Calu3 (cell line): ENCODE results near the gene ZNF444. TPM values are rescaled to one million over a fixed set of nuclear protein-coding genes. Genes with fewer than 3 reads are reported as not detected.

Experiments
- Bru-seq: library from RNA; stranded (reverse); fragments of 400-500 nt; gene quantifications from one replicate; lab custom pipeline; 2021; lab: Mats Ljungman, UMichigan
- BruChase-seq, 2 experiments: library from RNA; stranded (reverse); fragments of 400-500 nt; gene quantifications; one replicate each; lab custom pipeline; 2021; lab: Mats Ljungman, UMichigan
- BruUV-seq: library from RNA; stranded (reverse); fragments of 400-500 nt; replicated peaks from 2 replicates; lab custom pipeline; 2021; lab: Mats Ljungman, UMichigan
- CTCF ChIA-PET: fragments of 300-600 bp; sonication (Branson Sonifier 250); formaldehyde crosslinking; loops from one replicate; lab custom pipeline; 2022; ENCODE audit warnings: antibody characterized with exemption; lab: Charles Lee
- DNase-seq: peaks from one replicate; pipeline ENCODE4 v3.0.0; 2022
- H3K27ac Mint-ChIP-seq: one replicate; pipeline ENCODE4 v1.8.0; 2022; ENCODE audit warnings: mixed read lengths; ENCODE audit not compliant: unreplicated experiment
- H3K27me3 Mint-ChIP-seq: one replicate; pipeline ENCODE4 v1.8.0; 2022; ENCODE audit warnings: mixed read lengths; ENCODE audit not compliant: unreplicated experiment
- H3K36me3 Mint-ChIP-seq: one replicate; pipeline ENCODE4 v1.8.0; 2022; ENCODE audit warnings: mild to moderate bottlenecking, moderate library complexity, mixed read lengths; ENCODE audit not compliant: insufficient read depth, unreplicated experiment
- H3K4me1 Mint-ChIP-seq: one replicate; pipeline ENCODE4 v1.8.0; 2022; ENCODE audit warnings: mild to moderate bottlenecking, low read depth, mixed read lengths; ENCODE audit not compliant: unreplicated experiment
- H3K4me3 Mint-ChIP-seq: one replicate; pipeline ENCODE4 v1.8.0; 2022; ENCODE audit warnings: mild to moderate bottlenecking, low read depth, moderate library complexity, mixed read lengths; ENCODE audit not compliant: unreplicated experiment
- H3K9me3 Mint-ChIP-seq: one replicate; pipeline ENCODE4 v1.8.0; 2022; ENCODE audit warnings: low read depth, mixed read lengths; ENCODE audit not compliant: unreplicated experiment
- intact Hi-C: fragments of 100-400 bp; cut with micrococcal nuclease; formaldehyde crosslinking; loops from one replicate; pipeline ENCODE4 v1.10.0; 2022; ENCODE audit not compliant: unreplicated experiment
- long read RNA-seq: library from polyadenylated mRNA; stranded (forward); transcript quantifications from one replicate; pipeline ENCODE4 v2.0.0, GENCODE V29; 2022
- total RNA-seq: library from RNA; stranded (reverse); gene quantifications from 2 replicates; pipeline ENCODE4 v1.2.3, GENCODE V29; 2022
- TF ChIP-seq, protein P1 (sequence below): fragments of 200-600 bp; IDR thresholded peaks from one replicate; pipeline ENCODE4 v1.8.0; 2022; ENCODE audit warnings: antibody characterized with exemption; ENCODE audit not compliant: unreplicated experiment

The ZNF444 gene
- total RNA-seq = 78.6 and 79.1 TPM in 2 replicates
- Bru-seq, nascent RNA = percentile 75 among the genes with signal in this experiment
- percentile 88 among the genes with signal in this experiment for BruChase-seq, experiment 1, labeled RNA remaining after a 6-hour chase
- BruChase-seq, experiment 2, labeled RNA remaining after a 2-hour chase = percentile 89 among the genes with signal in this experiment
- long read RNA-seq, full-length matches to known transcripts = 38 of 91 reads
- long read RNA-seq, partial matches to known transcripts = 38 of 91 reads
- long read RNA-seq, other reads (novel, unspliced or antisense) = 15 of 91 reads

DNA sequence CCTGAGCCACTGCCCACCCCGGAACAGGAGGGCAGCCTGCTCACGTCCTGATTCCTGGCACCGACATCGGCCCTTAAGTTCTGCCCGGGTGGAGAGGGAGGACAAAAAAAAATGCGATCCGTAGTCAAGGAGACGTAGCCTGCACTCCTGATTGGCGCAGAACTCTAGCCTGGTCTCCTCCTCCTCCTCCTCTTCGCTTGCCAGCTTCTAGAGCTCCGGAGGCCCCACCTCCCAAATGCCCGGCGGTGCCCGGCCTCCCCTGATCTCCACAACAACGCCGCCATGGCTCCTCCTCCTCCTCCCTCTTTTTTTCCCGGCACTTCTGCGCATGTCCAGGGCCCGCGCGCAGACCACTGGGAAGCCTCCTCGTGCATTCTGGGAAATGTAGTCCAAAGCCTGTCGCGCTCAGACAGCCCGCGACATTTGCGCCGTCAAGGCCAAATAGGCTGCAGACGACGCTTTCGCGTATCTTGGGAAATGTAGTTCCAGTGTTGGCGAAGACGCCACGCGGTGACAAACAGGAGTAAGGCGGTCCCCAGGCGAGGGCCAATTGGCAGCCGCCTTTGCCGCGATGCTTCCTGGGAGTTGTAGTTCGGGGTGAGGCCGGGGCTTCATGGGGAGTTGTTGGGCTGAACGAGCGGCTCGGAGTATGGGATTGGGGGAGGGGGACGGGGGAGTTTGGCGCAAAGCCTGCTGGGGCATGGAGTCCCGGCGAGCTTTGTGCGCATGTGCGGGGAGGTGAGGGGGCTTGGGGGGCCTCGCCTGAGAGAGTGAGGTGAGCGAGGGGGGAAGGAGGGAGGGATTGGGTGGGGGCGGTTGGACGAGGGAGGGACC is at the start of gene ZNF444:
ZNF444 (plus strand) TSS at position 705 of the 834 bp plus-strand sequence. CDS start 5,625 bp downstream, outside the sequence.
- CTCF ChIA-PET = interaction anchor here (0.5 to 1.5 kb wide), 8 partner anchors 12 to 994 kb away, joined by 3 to 7 read pairs (median 5); no protein-coding TSS in a partner anchor
- Mint-ChIP-seq H3K36me3 (peaks cover 40% of the 10 kb centered on the region), H3K27ac (peak within 1 kb of the TSS; percentile 89), H3K9me3 (no peaks in the 10 kb centered on the region), H3K27me3 (no peaks in the 10 kb centered on the region), H3K4me1 (peaks cover 50% of the 10 kb centered on the region), H3K4me3 (peak within 1 kb of the TSS; percentile 67)
- BruUV-seq = no TSS peak
- TF ChIP-seq, protein P1, sequence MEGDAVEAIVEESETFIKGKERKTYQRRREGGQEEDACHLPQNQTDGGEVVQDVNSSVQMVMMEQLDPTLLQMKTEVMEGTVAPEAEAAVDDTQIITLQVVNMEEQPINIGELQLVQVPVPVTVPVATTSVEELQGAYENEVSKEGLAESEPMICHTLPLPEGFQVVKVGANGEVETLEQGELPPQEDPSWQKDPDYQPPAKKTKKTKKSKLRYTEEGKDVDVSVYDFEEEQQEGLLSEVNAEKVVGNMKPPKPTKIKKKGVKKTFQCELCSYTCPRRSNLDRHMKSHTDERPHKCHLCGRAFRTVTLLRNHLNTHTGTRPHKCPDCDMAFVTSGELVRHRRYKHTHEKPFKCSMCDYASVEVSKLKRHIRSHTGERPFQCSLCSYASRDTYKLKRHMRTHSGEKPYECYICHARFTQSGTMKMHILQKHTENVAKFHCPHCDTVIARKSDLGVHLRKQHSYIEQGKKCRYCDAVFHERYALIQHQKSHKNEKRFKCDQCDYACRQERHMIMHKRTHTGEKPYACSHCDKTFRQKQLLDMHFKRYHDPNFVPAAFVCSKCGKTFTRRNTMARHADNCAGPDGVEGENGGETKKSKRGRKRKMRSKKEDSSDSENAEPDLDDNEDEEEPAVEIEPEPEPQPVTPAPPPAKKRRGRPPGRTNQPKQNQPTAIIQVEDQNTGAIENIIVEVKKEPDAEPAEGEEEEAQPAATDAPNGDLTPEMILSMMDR = no peak
- intact Hi-C loops = loop anchor here (1.0 to 5.0 kb wide), 2 partner anchors 19 to 48 kb away; partner anchors contain the start of gene ZNF787
- peak; percentile 99 for DNase-seq

DNA sequence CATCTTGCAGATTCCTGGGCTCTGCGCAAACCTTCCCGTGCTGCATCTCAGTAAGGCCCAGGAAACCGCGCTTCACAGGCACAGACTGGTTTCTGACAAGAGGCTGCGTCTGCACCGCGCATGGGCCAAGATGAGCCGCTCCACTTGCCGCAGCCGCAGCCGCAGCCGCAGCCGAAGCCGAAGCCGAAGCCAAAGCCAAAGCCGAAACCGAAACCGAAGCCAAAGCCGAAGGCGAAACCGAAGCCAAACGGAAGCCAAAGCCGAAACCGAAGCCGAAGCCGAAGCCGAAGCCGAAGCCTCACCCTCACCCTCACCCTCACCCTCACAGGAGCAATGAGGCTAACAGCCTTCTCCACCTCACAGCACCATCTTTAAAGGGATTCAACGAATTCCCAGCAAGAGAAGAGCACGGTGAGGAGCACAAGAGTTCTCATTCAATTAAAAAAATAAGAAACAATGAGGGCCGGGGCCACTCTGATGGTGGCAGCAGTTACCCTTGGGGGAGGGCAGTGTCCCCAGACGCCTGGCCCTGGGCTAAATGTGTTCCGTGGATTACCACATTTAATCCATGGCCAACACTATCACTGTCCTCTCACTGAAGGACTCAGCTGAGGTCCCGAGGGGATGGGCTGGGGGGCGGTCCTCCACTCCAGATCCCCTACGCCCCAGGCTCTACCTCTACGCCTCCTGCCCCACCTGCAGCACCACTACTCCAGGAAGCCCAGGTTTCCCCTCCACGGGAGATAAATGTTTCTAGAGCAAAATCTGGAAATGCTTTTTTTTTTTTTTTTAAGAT is 49.1 kb upstream of the ZNF444 start:
- H3K36me3 Mint-ChIP-seq = peaks cover 85% of the 10 kb centered on the region
- H3K4me1 Mint-ChIP-seq = peaks cover 28% of the 10 kb centered on the region
- CTCF ChIA-PET = interaction anchor here (0.7 to 2.6 kb wide), 5 partner anchors 12 to 241 kb away, joined by 3 to 23 read pairs (median 4); no protein-coding TSS in a partner anchor
- intact Hi-C loops = loop anchor here (1.0 to 5.0 kb wide), 2 partner anchors 27 to 50 kb away; partner anchors contain the start of gene ZNF444
- peak overlapping the region; percentile 91 for H3K27ac Mint-ChIP-seq
- BruUV-seq = TSS peak; percentile 84
- peaks cover 6% of the 10 kb centered on the region for H3K9me3 Mint-ChIP-seq
- H3K27me3 Mint-ChIP-seq = no peaks in the 10 kb centered on the region
- TF ChIP-seq, protein P1 = no peak
- DNase-seq = peak; percentile 70
- H3K4me3 Mint-ChIP-seq = peak overlapping the region; percentile 66

DNA sequence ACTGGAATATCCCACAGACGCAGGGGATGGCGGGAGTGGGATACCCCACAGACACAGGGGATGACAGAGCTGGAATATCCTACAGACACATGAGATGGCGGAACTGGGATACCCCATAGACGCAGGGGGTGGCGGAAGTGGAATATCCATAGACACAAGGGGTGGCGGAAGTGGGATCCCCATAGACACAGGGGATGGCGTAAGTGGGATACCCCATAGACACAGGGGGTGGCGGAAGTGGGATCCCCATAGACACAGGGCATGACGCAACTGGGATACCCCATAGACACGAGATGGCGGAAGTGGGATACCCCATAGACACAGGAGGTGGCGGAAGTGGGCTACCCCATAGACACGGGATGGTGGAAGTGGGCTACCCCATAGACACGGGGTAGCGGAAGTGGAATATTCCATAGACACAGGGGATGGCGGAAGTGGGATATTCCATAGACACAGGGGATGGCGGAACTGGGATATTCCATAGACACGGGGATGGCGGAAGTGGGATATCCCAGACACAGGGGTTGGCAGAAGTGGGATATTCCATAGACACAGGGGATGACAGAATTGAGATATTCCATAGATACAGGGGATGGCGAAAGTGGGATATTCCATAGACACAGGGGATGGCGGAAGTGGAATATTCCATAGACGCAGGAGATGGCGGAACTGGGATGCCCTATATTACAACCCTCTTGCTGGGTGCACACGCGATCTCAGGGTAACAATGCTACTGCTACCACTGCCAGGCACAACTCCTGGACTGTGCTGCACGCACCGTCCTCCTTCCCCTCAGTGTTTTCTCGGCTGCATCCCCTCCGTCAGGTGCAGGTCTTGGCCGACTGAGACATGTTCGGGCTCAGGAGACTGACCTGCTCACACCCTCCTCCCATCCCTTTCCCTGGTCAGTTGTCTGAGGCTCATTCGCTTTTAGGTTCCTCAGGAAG is 48.1 kb upstream of the ZNF444 start:
- Mint-ChIP-seq H3K4me1 (peaks cover 28% of the 10 kb centered on the region), H3K4me3 (peak overlapping the region; percentile 66), H3K27ac (peak overlapping the region; percentile 91), H3K27me3 (no peaks in the 10 kb centered on the region), H3K9me3 (peaks cover 6% of the 10 kb centered on the region), H3K36me3 (peaks cover 76% of the 10 kb centered on the region)
- CTCF ChIA-PET = no interaction called here
- no TSS peak for BruUV-seq
- intact Hi-C loops = loop anchor here (5.0 kb wide), 1 partner anchor 49 kb away; the partner anchor contains the start of gene ZNF444
- TF ChIP-seq, protein P1 = no peak
- DNase-seq = no peak
